Stomach (tissue), 9 donors: ENCODE measurements around the gene DPP7. TPM values are rescaled to one million over a fixed set of nuclear protein-coding genes. Genes with fewer than 3 reads are reported as not detected.

Experiments used
- DNase-seq, 2 donors: peaks; one replicate each; pipeline versions ENCODE4 v3.0.0 to v3.0.0-alpha.2; 2013 to 2019
- H3K27ac ChIP-seq, 5 donors: fragments of 200-600 bp in 4 of 5; sonication (generic) in 4 of 5; one replicate each; pipeline ENCODE4 v1.5.1; 2013 to 2019; ENCODE audit warnings: mild to moderate bottlenecking in 1 of 5, moderate library complexity in 1 of 5
- H3K27me3 ChIP-seq, 3 donors: fragments of 200-600 bp; sonication (generic); one replicate each; pipeline ENCODE4 v1.5.1; 2017 to 2019; ENCODE audit warnings: mixed run types in 1 of 3
- H3K36me3 ChIP-seq, 4 donors: fragments of 200-600 bp; sonication (generic); 1 replicate in 3 of 4; 2 replicates in 1 of 4; pipeline ENCODE4 v1.5.1; 2016 to 2019
- H3K4me1 ChIP-seq, 4 donors: fragments of 200-600 bp; sonication (generic); one replicate each; pipeline ENCODE4 v1.5.1; 2016 to 2019
- H3K4me3 ChIP-seq, 4 donors: fragments of 200-600 bp; sonication (generic) in 3 of 4; one replicate each; pipeline ENCODE4 v1.5.1; 2016 to 2019; ENCODE audit warnings: mild to moderate bottlenecking in 1 of 4
- H3K9me3 ChIP-seq, 4 donors: fragments of 200-600 bp; sonication (generic); one replicate each; pipeline ENCODE4 v1.5.1; 2016 to 2019
- CTCF ChIP-seq, 7 experiments: fragments of 450-650 bp in 4 of 7; fragments of 200-600 bp in 3 of 7; sonication (generic) in 3 of 7; IDR thresholded peaks; one replicate each; pipeline ENCODE4 v1.5.1; 2016 to 2019; ENCODE audit warnings: antibody characterized with exemption in 7 of 7, control low read depth in 2 of 7, mild to moderate bottlenecking in 1 of 7
- EP300 ChIP-seq: sonication (generic); formaldehyde crosslinking; IDR thresholded peaks from one replicate; pipeline ENCODE4 v1.6.1; 2017; ENCODE audit warnings: antibody characterized with exemption
- POLR2A ChIP-seq, 4 donors: fragments of 450-650 bp; IDR thresholded peaks; one replicate each; pipeline ENCODE4 v1.6.1; 2016; ENCODE audit warnings: antibody characterized with exemption in 4 of 4, control low read depth in 2 of 4, mild to moderate bottlenecking in 1 of 4, moderate library complexity in 1 of 4
- POLR2AphosphoS5 ChIP-seq, 3 donors: sonication (generic); formaldehyde crosslinking; IDR thresholded peaks; one replicate each; pipeline ENCODE4 v1.6.1; 2016; ENCODE audit warnings: antibody characterized with exemption in 3 of 3
- WGBS, 5 donors: extraction: QIAGEN DNeasy Blood & Tissue Kit in 3 of 5; methylation state at CpG; one replicate each; pipeline versions ENCODE4 v1.1.5 to v1.1.7; 2013 to 2018; 5-methylcytosine and 5-hydroxymethylcytosine counted together
- intact Hi-C: fragments of 100-400 bp; cut with DNase I; formaldehyde crosslinking; loops from one replicate; pipeline ENCODE4 v1.15.1; 2023; ENCODE audit warnings: low total_unique reads
- polyA plus RNA-seq, 3 donors: library from polyadenylated mRNA; stranded (reverse); fragments of 200-250 nt; gene quantifications; one replicate each; pipeline ENCODE4 v1.2.3, GENCODE V29; 2013
- total RNA-seq, 5 donors: library from RNA; depleted of rRNA; stranded (reverse); fragments of >200 nt; gene quantifications; one replicate each; pipeline versions ENCODE4 v1.1.0 to v1.2.3, GENCODE V29; 2014 to 2016
- donor health status: healthy with polysubstance abuse.
- donor health status: Bipolar disorder and iron deficiency.
- donor health status: healthy.

The DPP7 gene
- total and polyA plus RNA-seq, 8 donors = 25.9 to 346 (median 199) TPM

- peaks cover 50 to 99% (median 80%) of the 10 kb centered on the region in 3 donors for H3K27me3 ChIP-seq
- no peak for DNase-seq
Measured at GRCh38 chr9:137139468-137140150, 25.1 kb upstream of the DPP7 start.

GRCh38 chr9:137138722-137139467, 24.4 kb upstream of the DPP7 start, which contains the start of gene GRIN1:
Gene GRIN1 (plus strand): TSS chr9:137139154. CDS start chr9:137139487, 333 bp downstream.
- no peaks in the 10 kb centered on the region for H3K36me3 ChIP-seq
- no peak for TF ChIP-seq POLR2A (IDR thresholded peaks at IDR 0.05)
- no peak for TF ChIP-seq POLR2AphosphoS5 (IDR thresholded peaks at IDR 0.05)
- no peak for TF ChIP-seq CTCF (IDR thresholded peaks at IDR 0.05)
- no peak for TF ChIP-seq EP300
- H3K27me3 ChIP-seq = peaks cover 50 to 99% (median 80%) of the 10 kb centered on the region in 3 donors
- WGBS, 5 donors = 5 to 11% (median 7%) methylated on average over 21 to 104 of the region's 104 CpGs
- DNase-seq = peak in 1 of 2 donors; percentile 85
- intact Hi-C loops = no loop called here
- peaks cover 7 to 11% (median 10%) of the 10 kb centered on the region in 4 donors for H3K4me1 ChIP-seq
- H3K9me3 ChIP-seq = no peaks in the 10 kb centered on the region
- H3K27ac ChIP-seq = no peak within 1 kb of the TSS
- peak within 1 kb of the TSS in 1 of 4 donors; percentile 20 for H3K4me3 ChIP-seq

More at GRCh38 chr9:137139468-137140150, 25.1 kb upstream of the DPP7 start:
- intact Hi-C loops = no loop called here
- no peaks in the 10 kb centered on the region for H3K9me3 ChIP-seq
- H3K27ac ChIP-seq = no peak overlapping the region
- TF ChIP-seq POLR2A (IDR thresholded peaks at IDR 0.05) (no peak), POLR2AphosphoS5 (IDR thresholded peaks at IDR 0.05) (no peak), EP300 (no peak), CTCF (IDR thresholded peaks at IDR 0.05) (no peak)
- WGBS, 5 donors = 32 to 50% (median 36%) methylated on average over 22 to 37 of the region's 37 CpGs
- H3K4me1 ChIP-seq = peaks cover 7 to 11% (median 10%) of the 10 kb centered on the region in 4 donors
- H3K4me3 ChIP-seq = no peak overlapping the region
- no peaks in the 10 kb centered on the region for H3K36me3 ChIP-seq

- intact Hi-C loops = no loop called here
- Histone ChIP-seq H3K9me3 (no peaks in the 10 kb centered on the region), H3K4me1 (peaks cover 7 to 11% (median 10%) of the 10 kb centered on the region in 4 donors), H3K36me3 (no peaks in the 10 kb centered on the region), H3K27me3 (peaks cover 50 to 99% (median 76%) of the 10 kb centered on the region in 3 donors), H3K4me3 (no peak overlapping the region), H3K27ac (no peak overlapping the region)
- TF ChIP-seq POLR2AphosphoS5 (IDR thresholded peaks at IDR 0.05) = no peak
- no peak for TF ChIP-seq POLR2A (IDR thresholded peaks at IDR 0.05)
- no peak for TF ChIP-seq EP300
- TF ChIP-seq CTCF (IDR thresholded peaks at IDR 0.05) = no peak
- DNase-seq = peak in 1 of 2 donors; percentile 44
- WGBS, 5 donors = 9 to 19% (median 15%) methylated on average over 20 to 25 of the region's 25 CpGs
Measured at GRCh38 chr9:137138058-137138721, 23.7 kb upstream of the DPP7 start.
